Upper lobe of left lung (tissue), 6 donors: ENCODE data around the gene EMX2. TPM values are rescaled to one million over a fixed set of nuclear protein-coding genes. Genes with fewer than 3 reads are reported as not detected.

Experiments
- ATAC-seq, 2 donors: fragments of 200-7000 bp; cut with Tn5 transposase; one replicate each; pipeline ENCODE4 v1.9.1; 2022; ENCODE audit warnings: mild to moderate bottlenecking in 2 of 2, moderate library complexity in 2 of 2; ENCODE audit not compliant: low FRiP score in 2 of 2
- DNase-seq, 2 donors: peaks; one replicate each; pipeline ENCODE4 v3.0.0-alpha.2; 2019 to 2020
- H3K27ac ChIP-seq, 4 donors: fragments of 200-600 bp; sonication (generic); one replicate each; pipeline ENCODE4 v1.5.1; 2016 to 2019
- H3K27me3 ChIP-seq, 4 donors: fragments of 200-600 bp; sonication (generic); one replicate each; pipeline ENCODE4 v1.5.1; 2017 to 2019
- H3K36me3 ChIP-seq, 4 donors: fragments of 200-600 bp; sonication (generic); one replicate each; pipeline ENCODE4 v1.5.1; 2016 to 2019
- H3K4me1 ChIP-seq, 4 donors: fragments of 200-600 bp; sonication (generic); one replicate each; pipeline ENCODE4 v1.5.1; 2018 to 2019
- H3K4me3 ChIP-seq, 4 donors: fragments of 200-600 bp; sonication (generic); one replicate each; pipeline ENCODE4 v1.5.1; 2017 to 2019; ENCODE audit warnings: mild to moderate bottlenecking in 2 of 4, moderate library complexity in 1 of 4
- H3K9me3 ChIP-seq, 4 donors: fragments of 200-600 bp; sonication (generic); one replicate each; pipeline ENCODE4 v1.5.1; 2018 to 2019
- EP300 ChIP-seq, 4 donors: sonication (generic); formaldehyde crosslinking; IDR thresholded peaks; one replicate each; pipeline ENCODE4 v1.5.1; 2017; ENCODE audit warnings: antibody characterized with exemption in 4 of 4, control low read depth in 2 of 4
- POLR2A ChIP-seq, 4 donors: fragments of 450-650 bp; IDR thresholded peaks; one replicate each; pipeline ENCODE4 v1.5.1; 2016 to 2017; ENCODE audit warnings: antibody characterized with exemption in 4 of 4, mild to moderate bottlenecking in 2 of 4
- POLR2AphosphoS5 ChIP-seq, 2 donors: sonication (generic); formaldehyde crosslinking; IDR thresholded peaks; one replicate each; pipeline ENCODE4 v1.5.1; 2017; ENCODE audit warnings: antibody characterized with exemption in 2 of 2
- WGBS, 2 donors: methylation state at CpG; one replicate each; pipeline ENCODE4 v1.1.5; 2017 to 2018; 5-methylcytosine and 5-hydroxymethylcytosine counted together
- total RNA-seq, 6 donors: library from RNA; depleted of rRNA in 4 of 6; stranded (reverse); fragments of >200 nt in 4 of 6; gene quantifications; one replicate each; pipeline versions ENCODE4 v1.1.0 to v1.2.1, GENCODE V29; 2016 to 2021
- TF ChIP-seq, protein P1 (sequence below), 6 experiments: fragments of 450-650 bp in 4 of 6; fragments of 200-600 bp in 2 of 6; sonication (generic) in 2 of 6; IDR thresholded peaks; one replicate each; pipeline ENCODE4 v1.5.1; 2016 to 2019; ENCODE audit warnings: antibody characterized with exemption in 6 of 6
- donor health status: DM: no; HTN: no; CAD: no; lungs with moderate emphysema.
- donor health status: DM: no; HTN: yes; CAD: no; lungs with severe emphysema.

The EMX2 gene
- total RNA-seq, 6 donors from 2014 or later, result 0.09 TPM; not detected in 5

DNA sequence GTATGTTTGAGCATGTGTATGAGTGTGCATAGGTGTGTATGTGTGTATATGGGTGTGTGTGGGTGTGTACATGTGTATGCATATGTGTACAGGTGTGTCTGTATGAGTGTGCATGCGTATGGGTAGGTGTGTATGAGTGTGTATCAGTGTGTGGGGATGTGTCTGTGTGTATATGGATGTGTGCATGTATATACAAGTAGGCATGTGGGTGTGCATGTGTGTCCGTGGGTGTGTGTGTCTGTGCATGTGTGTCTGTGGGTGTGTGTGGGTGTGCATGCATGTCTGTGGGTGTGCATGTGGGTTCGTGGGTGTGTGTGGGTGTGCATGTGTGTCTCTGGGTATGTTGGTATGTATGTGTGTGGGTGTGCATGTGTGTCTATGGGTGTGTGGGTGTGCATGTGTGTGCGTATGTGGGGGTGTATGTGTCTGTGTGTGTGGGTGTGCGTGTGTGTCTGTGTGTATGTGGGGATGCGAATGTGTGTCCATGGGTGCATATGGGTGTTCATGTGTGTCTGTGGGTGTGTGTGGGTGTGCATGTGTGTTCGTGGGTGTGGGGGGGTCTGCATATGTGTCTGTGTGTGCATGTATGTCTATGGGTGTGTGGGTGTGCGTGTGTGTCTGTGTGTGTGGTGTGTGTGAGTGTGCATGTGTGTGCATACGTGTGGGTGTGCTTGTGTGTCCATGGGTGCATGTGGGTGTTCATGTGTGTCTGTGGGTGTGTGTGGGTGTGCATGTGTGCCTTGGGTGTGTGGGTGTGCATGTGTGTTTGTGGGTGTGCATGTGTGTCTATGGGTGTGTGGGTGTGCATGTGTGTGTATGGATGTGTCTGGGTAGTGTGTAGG is 20.6 kb downstream of the EMX2 start:
- peaks cover 0 to 2% (median 0%) of the 10 kb centered on the region in 4 donors for H3K27me3 ChIP-seq
- WGBS, 2 donors, result 77 to 79% methylated on average over 9 of the region's 9 CpGs
- H3K36me3 ChIP-seq, result no peaks in the 10 kb centered on the region
- no peaks in the 10 kb centered on the region for H3K9me3 ChIP-seq
- no peak overlapping the region for H3K27ac ChIP-seq
- ATAC-seq, result no peak
- no peak for DNase-seq
- H3K4me3 ChIP-seq, result no peak overlapping the region
- H3K4me1 ChIP-seq, result no peaks in the 10 kb centered on the region
- TF ChIP-seq EP300 (IDR thresholded peaks at IDR 0.05) (no peak), POLR2AphosphoS5 (IDR thresholded peaks at IDR 0.05) (no peak), POLR2A (IDR thresholded peaks at IDR 0.05) (no peak)
- TF ChIP-seq, protein P1, sequence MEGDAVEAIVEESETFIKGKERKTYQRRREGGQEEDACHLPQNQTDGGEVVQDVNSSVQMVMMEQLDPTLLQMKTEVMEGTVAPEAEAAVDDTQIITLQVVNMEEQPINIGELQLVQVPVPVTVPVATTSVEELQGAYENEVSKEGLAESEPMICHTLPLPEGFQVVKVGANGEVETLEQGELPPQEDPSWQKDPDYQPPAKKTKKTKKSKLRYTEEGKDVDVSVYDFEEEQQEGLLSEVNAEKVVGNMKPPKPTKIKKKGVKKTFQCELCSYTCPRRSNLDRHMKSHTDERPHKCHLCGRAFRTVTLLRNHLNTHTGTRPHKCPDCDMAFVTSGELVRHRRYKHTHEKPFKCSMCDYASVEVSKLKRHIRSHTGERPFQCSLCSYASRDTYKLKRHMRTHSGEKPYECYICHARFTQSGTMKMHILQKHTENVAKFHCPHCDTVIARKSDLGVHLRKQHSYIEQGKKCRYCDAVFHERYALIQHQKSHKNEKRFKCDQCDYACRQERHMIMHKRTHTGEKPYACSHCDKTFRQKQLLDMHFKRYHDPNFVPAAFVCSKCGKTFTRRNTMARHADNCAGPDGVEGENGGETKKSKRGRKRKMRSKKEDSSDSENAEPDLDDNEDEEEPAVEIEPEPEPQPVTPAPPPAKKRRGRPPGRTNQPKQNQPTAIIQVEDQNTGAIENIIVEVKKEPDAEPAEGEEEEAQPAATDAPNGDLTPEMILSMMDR (IDR thresholded peaks at IDR 0.05), result no peak

DNA sequence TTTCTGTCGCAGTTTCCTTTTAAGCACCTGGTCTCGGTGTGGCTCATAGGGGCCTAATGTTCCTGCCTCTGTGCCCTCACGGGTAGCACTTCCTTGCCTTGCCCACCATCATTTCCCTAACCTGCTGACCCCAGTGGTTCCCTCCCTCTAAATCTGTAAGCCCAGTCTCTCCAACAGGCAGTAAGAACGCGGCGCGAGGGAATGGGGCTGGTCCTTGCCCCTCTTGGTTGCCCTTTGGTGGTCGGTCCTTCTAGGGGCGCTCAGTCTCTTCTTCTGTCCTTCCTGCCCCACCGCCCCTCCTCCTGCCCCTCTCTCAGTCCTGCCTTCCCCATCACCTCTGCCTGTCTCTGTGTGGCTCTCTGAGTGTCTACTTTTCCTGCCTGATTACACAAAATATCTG is 21.2 kb downstream of the EMX2 start:
- no peak for DNase-seq
- no peaks in the 10 kb centered on the region for H3K9me3 ChIP-seq
- H3K27ac ChIP-seq, result no peak overlapping the region
- no peaks in the 10 kb centered on the region for H3K4me1 ChIP-seq
- TF ChIP-seq EP300 (IDR thresholded peaks at IDR 0.05) (no peak), POLR2AphosphoS5 (IDR thresholded peaks at IDR 0.05) (no peak), POLR2A (IDR thresholded peaks at IDR 0.05) (no peak)
- TF ChIP-seq, protein P1 (IDR thresholded peaks at IDR 0.05), result no peak
- ATAC-seq, result no peak
- no peaks in the 10 kb centered on the region for H3K36me3 ChIP-seq
- no peak overlapping the region for H3K4me3 ChIP-seq
- 65 to 71% methylated on average over 10 of the region's 10 CpGs for WGBS, 2 donors
- H3K27me3 ChIP-seq, result peaks cover 0 to 2% (median 0%) of the 10 kb centered on the region in 4 donors

DNA sequence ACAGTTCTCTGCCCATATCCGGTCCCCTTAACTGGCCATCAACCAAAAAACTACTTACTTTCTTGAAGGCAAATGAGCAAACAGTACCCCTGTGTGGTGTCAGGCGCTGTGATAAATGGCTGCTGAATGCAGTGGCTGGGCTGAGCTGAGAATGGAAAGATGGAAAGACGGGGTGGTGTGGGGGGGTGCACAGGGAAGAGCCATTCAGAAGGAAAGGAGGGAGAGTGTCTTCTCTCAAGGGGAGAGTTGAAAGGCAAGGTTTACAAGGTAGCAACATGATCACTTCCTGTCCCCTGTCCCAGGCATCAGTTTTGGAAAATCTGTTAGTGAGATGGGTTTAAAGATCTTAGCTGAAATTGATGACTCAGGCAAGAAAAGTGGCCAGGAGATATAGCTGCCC is 22.5 kb downstream of the EMX2 start:
- no peaks in the 10 kb centered on the region for H3K9me3 ChIP-seq
- no peak overlapping the region for H3K27ac ChIP-seq
- H3K27me3 ChIP-seq, result peaks cover 0 to 2% (median 0%) of the 10 kb centered on the region in 4 donors
- H3K4me3 ChIP-seq, result no peak overlapping the region
- TF ChIP-seq POLR2AphosphoS5 (IDR thresholded peaks at IDR 0.05) (no peak), EP300 (IDR thresholded peaks at IDR 0.05) (no peak), POLR2A (IDR thresholded peaks at IDR 0.05) (no peak)
- TF ChIP-seq, protein P1 (IDR thresholded peaks at IDR 0.05), result no peak
- H3K4me1 ChIP-seq, result no peaks in the 10 kb centered on the region
- ATAC-seq (no peak), DNase-seq (no peak)
- 50 to 64% methylated on average over 3 of the region's 3 CpGs for WGBS, 2 donors
- no peaks in the 10 kb centered on the region for H3K36me3 ChIP-seq

DNA sequence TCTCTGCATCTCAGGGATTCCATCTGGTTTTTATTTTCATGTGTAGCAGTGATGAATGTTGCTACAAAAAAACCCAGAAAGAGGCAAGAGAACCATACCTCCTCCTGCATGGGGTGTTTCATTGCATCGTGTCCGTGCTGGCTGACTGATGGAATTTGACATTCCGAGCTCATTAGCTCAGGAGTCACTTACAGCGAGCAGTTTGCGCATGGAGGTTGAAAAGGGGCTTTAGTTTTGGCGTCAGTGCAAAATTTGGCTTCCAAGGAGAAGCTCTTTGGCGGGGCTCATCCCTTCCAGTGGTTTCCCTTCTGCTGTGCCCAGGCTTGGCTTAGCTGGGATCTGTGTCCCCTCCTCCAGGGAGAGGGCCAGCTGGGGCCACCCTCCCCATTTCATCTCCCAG is 25.8 kb downstream of the EMX2 start:
- H3K4me3 ChIP-seq, result no peak overlapping the region
- no peak overlapping the region for H3K27ac ChIP-seq
- DNase-seq, result no peak
- TF ChIP-seq POLR2AphosphoS5 (IDR thresholded peaks at IDR 0.05) (no peak), POLR2A (IDR thresholded peaks at IDR 0.05) (no peak), EP300 (IDR thresholded peaks at IDR 0.05) (no peak)
- TF ChIP-seq, protein P1 (IDR thresholded peaks at IDR 0.05), result no peak
- no peaks in the 10 kb centered on the region for H3K36me3 ChIP-seq
- no peaks in the 10 kb centered on the region for H3K9me3 ChIP-seq
- ATAC-seq, result no peak
- H3K4me1 ChIP-seq, result no peaks in the 10 kb centered on the region
- 70 to 71% methylated on average over 7 of the region's 7 CpGs for WGBS, 2 donors
- H3K27me3 ChIP-seq, result peaks cover 0 to 2% (median 0%) of the 10 kb centered on the region in 4 donors
